Kidney (tissue), 14 donors: ENCODE data around the gene PNP. TPM values are rescaled to one million over a fixed set of nuclear protein-coding genes. Genes with fewer than 3 reads are reported as not detected.
A peak's percentile ranks its signal among the peaks of the same experiment; 100 is the strongest.

ENCODE experiments used
- DNase-seq, 5 donors: peaks; one replicate each; pipeline ENCODE4 v3.0.0-alpha.2; 2013 to 2020
- FAIRE-seq: peaks from 2 replicates; lab custom pipeline; 2012; peaks lifted over from hg19 to GRCh38; lab: Jason Lieb, UNC
- H3K27ac ChIP-seq, 2 donors: one replicate each; pipeline ENCODE4 v1.7.0; 2013; ENCODE audit warnings: low read depth in 2 of 2, low read length in 2 of 2, inconsistent platforms in 1 of 2
- H3K27me3 ChIP-seq: one replicate; pipeline ENCODE4 v1.7.1; 2013; ENCODE audit warnings: low read length, inconsistent platforms; ENCODE audit not compliant: control insufficient read depth, insufficient read depth
- H3K36me3 ChIP-seq, 3 donors: one replicate each; pipeline versions ENCODE4 v1.7.0 to v1.7.1; 2013; ENCODE audit warnings: low read length in 3 of 3, control low read depth in 1 of 3, inconsistent platforms in 1 of 3; ENCODE audit not compliant: insufficient read depth in 3 of 3, control insufficient read depth in 2 of 3
- H3K4me1 ChIP-seq, 3 donors: one replicate each; pipeline versions ENCODE4 v1.7.0 to v1.7.1; 2013; ENCODE audit warnings: low read length in 3 of 3, inconsistent platforms in 1 of 3, low read depth in 1 of 3; ENCODE audit not compliant: control insufficient read depth in 2 of 3, insufficient read depth in 2 of 3
- H3K4me3 ChIP-seq, 3 donors: one replicate each; pipeline versions ENCODE4 v1.7.0 to v1.8.1; 2013; ENCODE audit warnings: low read length in 3 of 3, control low read depth in 1 of 3, inconsistent platforms in 1 of 3
- H3K9ac ChIP-seq, 3 donors: one replicate each; pipeline versions ENCODE4 v1.7.0 to v1.7.1; 2013; ENCODE audit warnings: low read length in 3 of 3, control low read depth in 1 of 3, inconsistent platforms in 1 of 3
- H3K9me3 ChIP-seq, 3 donors: one replicate each; pipeline versions ENCODE4 v1.7.0 to v1.7.1; 2013; ENCODE audit warnings: low read length in 3 of 3, control low read depth in 1 of 3, inconsistent platforms in 1 of 3; ENCODE audit not compliant: control insufficient read depth in 2 of 3, insufficient read depth in 1 of 3
- intact Hi-C: fragments of 100-400 bp; cut with DNase I; formaldehyde crosslinking; loops from one replicate; pipeline ENCODE4 v1.11.1; 2022
- polyA plus RNA-seq: library from polyadenylated mRNA; stranded (reverse); fragments of 350-450 nt; fragmentation: Illumina TruSeq; extraction: RNeasy Lipid Tissue Mini Kit (QIAGEN cat#74804); gene quantifications from one replicate; pipeline ENCODE4 v1.2.3, GENCODE V29; 2014; ENCODE audit warnings: low read depth, low replicate concordance; ENCODE audit not compliant: insufficient read depth
- total RNA-seq: library from RNA; stranded (reverse); fragmentation: NEBNext Ultra II Directional; extraction: Animal tissue kit (Norgen Biotek cat#: 25700); gene quantifications from one replicate; pipeline ENCODE4 v1.2.1, GENCODE V29; 2021
- TF ChIP-seq, protein P1 (sequence below): IDR thresholded peaks from 3 replicates; pipeline ENCODE4 v1.5.1; 2012; ENCODE audit warnings: mild to moderate bottlenecking, moderate library complexity, borderline replicate concordance; ENCODE audit not compliant: insufficient read depth; ENCODE audit errors: extremely low read depth
- donor health status: control.
- donor health status: control.
- donor health status: control.
- donor health status: control.
- donor health status: control.
- donor health status: DM: yes; HTN: yes; CAD: no.
- donor health status: Normal renal cell carcinoma (clear cell type).

The PNP gene
- total and polyA plus RNA-seq, 2 donors from 2014 or later: 80.7 to 183 TPM

DNA sequence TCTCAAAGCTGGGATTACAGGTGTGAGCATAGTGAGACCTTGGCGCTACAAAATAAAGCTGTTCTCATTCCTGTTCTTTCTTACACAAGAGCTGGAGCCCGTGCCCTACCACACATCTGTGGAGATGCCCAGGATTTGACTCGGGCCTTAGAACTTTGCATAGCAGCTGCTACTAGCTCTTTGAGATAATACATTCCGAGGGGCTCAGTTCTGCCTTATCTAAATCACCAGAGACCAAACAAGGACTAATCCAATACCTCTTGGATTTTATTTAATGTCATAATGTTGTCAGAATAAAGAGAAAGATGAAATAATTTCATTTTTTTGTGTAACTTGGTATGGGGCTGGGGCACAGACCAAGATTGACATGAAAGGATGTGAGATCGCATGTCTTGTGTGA lies 7.6 kb downstream of the PNP start:
- H3K27ac ChIP-seq: peak overlapping the region in 1 of 2 donors; percentile 45
- H3K4me3 ChIP-seq: no peak overlapping the region
- no peak overlapping the region for H3K9ac ChIP-seq
- DNase-seq (no peak), FAIRE-seq (no peak)
- TF ChIP-seq, protein P1, sequence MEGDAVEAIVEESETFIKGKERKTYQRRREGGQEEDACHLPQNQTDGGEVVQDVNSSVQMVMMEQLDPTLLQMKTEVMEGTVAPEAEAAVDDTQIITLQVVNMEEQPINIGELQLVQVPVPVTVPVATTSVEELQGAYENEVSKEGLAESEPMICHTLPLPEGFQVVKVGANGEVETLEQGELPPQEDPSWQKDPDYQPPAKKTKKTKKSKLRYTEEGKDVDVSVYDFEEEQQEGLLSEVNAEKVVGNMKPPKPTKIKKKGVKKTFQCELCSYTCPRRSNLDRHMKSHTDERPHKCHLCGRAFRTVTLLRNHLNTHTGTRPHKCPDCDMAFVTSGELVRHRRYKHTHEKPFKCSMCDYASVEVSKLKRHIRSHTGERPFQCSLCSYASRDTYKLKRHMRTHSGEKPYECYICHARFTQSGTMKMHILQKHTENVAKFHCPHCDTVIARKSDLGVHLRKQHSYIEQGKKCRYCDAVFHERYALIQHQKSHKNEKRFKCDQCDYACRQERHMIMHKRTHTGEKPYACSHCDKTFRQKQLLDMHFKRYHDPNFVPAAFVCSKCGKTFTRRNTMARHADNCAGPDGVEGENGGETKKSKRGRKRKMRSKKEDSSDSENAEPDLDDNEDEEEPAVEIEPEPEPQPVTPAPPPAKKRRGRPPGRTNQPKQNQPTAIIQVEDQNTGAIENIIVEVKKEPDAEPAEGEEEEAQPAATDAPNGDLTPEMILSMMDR: no peak
- intact Hi-C loops: no loop called here
- H3K27me3 ChIP-seq: no peaks in the 10 kb centered on the region
- H3K36me3 ChIP-seq: peaks cover 0 to 45% (median 37%) of the 10 kb centered on the region in 3 donors
- H3K4me1 ChIP-seq: peaks cover 0 to 11% (median 10%) of the 10 kb centered on the region in 3 donors
- H3K9me3 ChIP-seq: no peaks in the 10 kb centered on the region

DNA sequence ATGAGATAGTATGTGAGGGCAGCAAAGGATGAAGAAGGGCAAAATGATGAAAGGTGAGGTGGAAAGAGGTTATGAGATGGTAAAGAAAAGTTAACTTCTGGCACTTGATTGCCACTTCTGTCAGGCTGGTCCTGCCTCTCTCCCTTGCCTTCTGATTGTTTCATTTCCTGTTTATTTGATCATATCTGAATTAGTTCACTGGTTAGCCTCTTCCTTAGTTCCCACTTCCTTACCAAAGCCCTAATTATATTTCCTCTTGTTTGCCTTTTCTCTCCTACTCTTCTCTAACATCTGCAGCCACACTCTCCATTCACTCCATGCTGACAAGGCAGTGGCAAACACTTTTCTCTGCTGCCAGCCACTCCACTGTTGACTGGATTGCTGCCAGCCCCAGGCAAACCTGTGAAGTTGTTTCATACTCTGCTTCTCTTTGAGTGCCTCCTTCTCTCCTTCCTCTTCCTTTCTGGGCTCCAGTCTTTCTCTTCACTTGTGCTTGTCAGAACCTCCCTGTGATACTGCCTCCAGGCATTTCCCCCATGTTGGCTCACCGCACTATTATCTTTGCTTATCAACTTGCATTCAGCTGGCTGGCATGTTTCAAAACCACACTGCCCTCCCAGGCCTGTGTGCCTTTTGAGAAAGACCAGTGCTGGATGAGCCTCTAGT lies 8.1 kb downstream of the PNP start:
- no peaks in the 10 kb centered on the region for H3K9me3 ChIP-seq
- H3K27ac ChIP-seq: peak overlapping the region; percentile 1 to 45
- H3K4me3 ChIP-seq: no peak overlapping the region
- peaks cover 0 to 45% (median 37%) of the 10 kb centered on the region in 3 donors for H3K36me3 ChIP-seq
- no peak for DNase-seq
- FAIRE-seq: no peak
- H3K27me3 ChIP-seq: no peaks in the 10 kb centered on the region
- H3K4me1 ChIP-seq: peaks cover 0 to 11% (median 7%) of the 10 kb centered on the region in 3 donors
- intact Hi-C loops: no loop called here
- TF ChIP-seq, protein P1: no peak
- no peak overlapping the region for H3K9ac ChIP-seq

DNA sequence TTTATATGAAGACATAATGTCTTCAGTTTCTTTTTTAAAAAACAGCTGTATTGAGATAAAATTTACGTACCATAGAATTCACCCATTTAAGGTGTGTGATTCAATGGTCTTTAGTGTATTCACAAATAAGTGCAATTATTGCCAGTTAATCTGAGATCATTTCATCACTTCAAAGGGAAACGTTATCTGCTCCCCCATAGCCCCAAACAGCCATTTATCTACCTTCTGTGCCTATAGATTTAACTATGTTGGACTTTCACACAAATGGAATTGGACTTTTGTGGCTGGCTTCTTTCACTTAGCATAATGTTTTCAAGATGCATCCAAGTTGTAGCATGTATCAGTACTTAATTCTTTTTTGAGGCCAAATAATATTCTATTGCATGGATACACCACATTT lies 9.7 kb downstream of the PNP start:
- Histone ChIP-seq H3K9ac (no peak overlapping the region), H3K36me3 (peaks cover 0 to 38% (median 35%) of the 10 kb centered on the region in 3 donors), H3K4me3 (no peak overlapping the region), H3K27ac (no peak overlapping the region), H3K27me3 (no peaks in the 10 kb centered on the region), H3K4me1 (peaks cover 0 to 6% (median 3%) of the 10 kb centered on the region in 3 donors), H3K9me3 (no peaks in the 10 kb centered on the region)
- intact Hi-C loops: no loop called here
- TF ChIP-seq, protein P1: no peak
- DNase-seq: no peak
- FAIRE-seq: no peak
